Heart left ventricle (tissue), 13 donors: ENCODE data around the gene MSTO1.

Experiments
- POLR2A ChIP-seq, 2 donors: fragments of 450-650 bp; IDR thresholded peaks; one replicate each; pipeline ENCODE4 v1.6.1; 2017; ENCODE audit warnings: antibody characterized with exemption in 2 of 2, mild to moderate bottlenecking in 2 of 2, moderate library complexity in 2 of 2
- TF ChIP-seq, protein P1 (sequence below), 12 donors: fragments of 200-600 bp; sonication (generic) in 4 of 12; IDR thresholded peaks; one replicate each; pipeline versions ENCODE4 v1.5.0 to v1.8.0; 2018 to 2022; ENCODE audit warnings: antibody characterized with exemption in 12 of 12, mild to moderate bottlenecking in 5 of 12
- donor health status: ischemic (EF 13 %, LVEDD 7.1; RV severe dilation, severe dysfunction).
- donor health status: DM: no; HTN: yes; CAD: no.
- donor health status: DM: no; HTN: no; CAD: no.
- donor health status: ischemic (EF 25% LVEDD 6.9; RV normal size, moderate dysfunction).
- donor health status: ischemic (EF 25% LVEDD 5.7; RV mildly dilated, moderate dysfunction).
- donor health status: ischemic (EF 35%, LVEDD 5.7; RV mildly dilated, moderate dysfunction).
- donor health status: nonischemic (EF 11% LVEDD 7.7; RV severe dilation, severe dysfunction).
- donor health status: DM: yes; HTN: yes; CAD: no.
- donor health status: PGD.
- donor health status: ischemic (EF 29% LVEDD 5.4; RV normal size, mild dysfunction).
- donor health status: nonischemic (EF 23%, LVEDD 6.1; RV moderate dilation, normal function).

DNA sequence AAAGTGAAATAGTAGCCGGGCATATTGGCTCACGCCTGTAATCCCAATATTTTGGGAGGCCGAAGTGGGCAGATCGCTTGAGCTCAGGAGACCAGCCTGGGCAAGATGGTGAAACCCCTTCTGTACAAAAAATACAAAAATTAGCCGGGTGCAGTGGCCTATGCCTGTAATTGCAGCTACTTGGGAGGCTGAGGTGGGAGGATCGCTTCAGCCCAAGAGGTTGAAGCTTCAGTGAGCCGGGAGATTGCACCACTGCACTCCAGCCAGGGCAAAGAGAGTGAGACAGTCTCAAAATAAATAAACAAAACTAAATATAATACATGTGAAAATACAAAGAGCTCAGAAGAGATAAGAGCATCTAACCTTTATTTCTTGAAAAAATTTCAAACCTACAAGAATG, 2.3 kb upstream of the MSTO1 start:
- TF ChIP-seq, protein P1, sequence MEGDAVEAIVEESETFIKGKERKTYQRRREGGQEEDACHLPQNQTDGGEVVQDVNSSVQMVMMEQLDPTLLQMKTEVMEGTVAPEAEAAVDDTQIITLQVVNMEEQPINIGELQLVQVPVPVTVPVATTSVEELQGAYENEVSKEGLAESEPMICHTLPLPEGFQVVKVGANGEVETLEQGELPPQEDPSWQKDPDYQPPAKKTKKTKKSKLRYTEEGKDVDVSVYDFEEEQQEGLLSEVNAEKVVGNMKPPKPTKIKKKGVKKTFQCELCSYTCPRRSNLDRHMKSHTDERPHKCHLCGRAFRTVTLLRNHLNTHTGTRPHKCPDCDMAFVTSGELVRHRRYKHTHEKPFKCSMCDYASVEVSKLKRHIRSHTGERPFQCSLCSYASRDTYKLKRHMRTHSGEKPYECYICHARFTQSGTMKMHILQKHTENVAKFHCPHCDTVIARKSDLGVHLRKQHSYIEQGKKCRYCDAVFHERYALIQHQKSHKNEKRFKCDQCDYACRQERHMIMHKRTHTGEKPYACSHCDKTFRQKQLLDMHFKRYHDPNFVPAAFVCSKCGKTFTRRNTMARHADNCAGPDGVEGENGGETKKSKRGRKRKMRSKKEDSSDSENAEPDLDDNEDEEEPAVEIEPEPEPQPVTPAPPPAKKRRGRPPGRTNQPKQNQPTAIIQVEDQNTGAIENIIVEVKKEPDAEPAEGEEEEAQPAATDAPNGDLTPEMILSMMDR (IDR thresholded peaks at IDR 0.05) = no peak
- no peak for TF ChIP-seq POLR2A (IDR thresholded peaks at IDR 0.05)
